ENCODE results near the gene DHPS.
"Not testable (repeated sequence)": the region's sequence is repeated elsewhere in the genome, so short reads cannot be mapped to it uniquely, and the experiment has no call there.

Gene DHPS

DNA sequence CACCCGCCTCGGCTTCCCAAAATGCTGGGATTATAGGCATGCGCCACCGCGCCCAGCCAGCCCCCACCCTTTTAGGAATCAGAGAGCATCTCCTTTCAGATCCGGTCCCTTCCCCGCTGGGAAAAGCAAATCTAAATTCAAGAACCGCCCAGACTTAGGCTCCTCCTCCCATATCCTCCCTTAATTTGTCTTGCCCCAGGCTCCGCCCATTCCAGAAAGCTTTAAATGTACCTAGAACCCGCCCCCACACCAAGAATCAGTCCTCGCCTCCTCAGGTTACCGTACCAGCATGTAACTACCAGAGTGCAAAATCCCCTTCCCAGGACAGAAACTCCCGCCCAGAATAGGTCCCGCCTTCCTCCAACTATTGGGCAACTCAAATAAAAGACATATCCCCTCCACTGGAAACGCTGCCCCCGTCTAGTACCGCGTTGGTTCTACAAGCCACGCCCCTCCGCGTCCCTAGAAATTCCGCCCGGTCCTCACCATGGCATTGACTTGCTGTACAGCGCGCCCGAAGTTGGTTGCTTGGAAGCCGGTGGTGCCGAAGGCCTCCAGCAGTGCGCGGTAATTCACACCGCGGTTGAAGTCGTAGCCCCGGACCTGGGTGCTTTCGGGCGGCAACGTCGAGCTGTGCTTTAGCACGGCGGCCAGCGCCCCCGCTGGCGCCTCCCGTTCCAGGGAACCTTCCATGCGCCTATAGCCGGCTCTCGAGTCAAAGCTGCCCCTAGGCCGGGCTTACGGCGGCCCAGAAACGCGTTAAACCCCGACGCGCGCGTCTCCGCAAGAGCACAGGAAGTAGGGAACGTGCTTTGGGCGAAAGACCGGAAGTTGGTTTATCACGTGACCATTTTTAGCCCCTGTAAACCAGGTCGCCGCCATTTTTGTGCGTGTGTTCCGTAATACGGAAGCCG is at the start of gene DHPS:
Gene DHPS (minus strand): TSS at position 807 of the 914 bp plus-strand sequence. CDS start 114 bp downstream, at position 693.
- peak; percentile 89 for DNase-seq

DNA sequence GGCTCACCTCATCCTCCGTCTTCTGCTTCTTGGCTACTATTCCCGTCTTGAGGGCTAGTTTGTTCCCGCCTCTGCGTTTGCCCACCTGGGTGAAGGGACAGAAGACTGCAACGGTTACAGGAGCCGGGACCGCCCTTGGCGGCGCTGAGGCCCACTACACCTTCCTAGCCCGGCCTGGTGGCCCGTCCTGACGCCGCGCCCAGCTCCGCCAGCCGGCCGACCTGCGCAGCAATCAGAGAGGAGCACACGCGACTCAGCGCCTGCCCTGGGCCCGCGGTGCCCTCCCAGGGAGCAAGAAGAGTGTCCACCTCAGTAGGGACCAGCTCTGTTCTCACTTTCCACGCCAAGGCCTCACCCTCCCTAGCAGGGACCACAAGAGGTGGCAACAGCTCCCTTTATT is 49.7 kb upstream of the DHPS start:
- DNase-seq, result no peak

DNA sequence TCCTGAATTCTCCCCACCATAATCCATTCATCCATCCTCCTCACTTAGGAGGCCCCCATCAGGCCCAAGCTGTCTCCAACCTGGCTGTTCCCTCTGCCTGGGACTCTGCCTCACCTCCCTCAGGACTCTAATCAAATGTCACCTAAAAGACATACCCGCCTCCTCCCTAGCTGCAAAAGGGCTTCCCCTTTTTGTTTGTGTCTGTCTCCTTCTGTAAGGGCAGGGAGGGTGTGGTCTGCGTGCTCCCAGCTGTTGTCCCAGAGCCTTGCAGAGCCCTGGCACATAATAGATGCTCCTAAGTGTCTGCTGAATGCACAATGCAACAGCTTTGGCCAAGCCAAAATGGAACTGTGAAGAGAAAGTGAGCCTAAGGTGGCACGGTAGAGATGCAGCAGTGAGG is 48.4 kb upstream of the DHPS start:
- no peak for DNase-seq

DNA sequence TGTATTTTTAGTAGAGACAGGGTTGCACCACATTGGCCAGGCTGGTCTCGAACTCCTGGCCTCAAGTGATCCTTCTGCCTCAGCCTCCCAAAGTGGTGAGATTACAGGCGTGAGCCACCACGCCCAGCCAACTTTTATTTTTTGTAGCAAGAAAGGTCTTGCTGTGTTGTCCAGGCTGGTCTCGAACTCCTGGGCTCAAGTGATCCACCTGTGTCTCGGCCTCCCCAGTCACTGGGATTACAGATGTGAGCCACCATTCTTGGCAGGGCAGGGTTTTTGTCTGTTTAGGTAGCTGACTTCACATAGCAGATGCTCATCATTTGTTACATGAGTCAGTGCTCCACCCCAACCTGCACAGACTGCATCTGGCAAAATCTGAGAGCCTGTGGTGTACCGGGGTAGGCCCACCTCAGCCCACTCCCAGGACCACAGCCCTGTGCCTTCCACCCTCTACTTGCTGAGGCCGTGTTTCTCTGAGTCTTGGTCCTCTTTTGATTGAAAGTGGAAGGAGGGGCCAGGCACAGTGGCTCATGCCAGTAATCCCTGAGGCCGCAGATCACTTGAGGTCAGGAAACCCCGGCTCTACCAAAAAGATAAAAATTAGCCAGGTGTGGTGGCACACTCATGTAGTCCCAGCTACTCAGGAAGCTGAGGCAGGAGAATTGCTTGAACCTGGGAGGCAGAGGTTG is 46.2 kb upstream of the DHPS start:
- DNase-seq, result no peak

DNA sequence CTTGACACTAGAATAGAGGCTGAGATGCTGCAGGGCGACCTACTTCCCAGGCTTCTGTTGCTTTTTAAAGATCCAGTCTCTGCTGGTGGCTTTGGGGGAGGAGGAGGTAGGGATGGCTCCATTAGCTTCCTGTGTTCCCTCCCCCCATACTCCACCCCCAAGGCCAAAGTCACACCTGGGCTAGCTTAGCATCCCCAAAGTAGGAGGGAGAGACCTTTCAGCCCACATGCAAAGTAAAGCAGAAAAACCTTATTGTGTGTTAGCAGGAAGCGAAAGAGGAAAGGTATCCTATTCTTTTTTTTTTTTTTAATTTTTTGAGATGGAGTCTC is 45.3 kb upstream of the DHPS start:
- DNase-seq, result no peak

DNA sequence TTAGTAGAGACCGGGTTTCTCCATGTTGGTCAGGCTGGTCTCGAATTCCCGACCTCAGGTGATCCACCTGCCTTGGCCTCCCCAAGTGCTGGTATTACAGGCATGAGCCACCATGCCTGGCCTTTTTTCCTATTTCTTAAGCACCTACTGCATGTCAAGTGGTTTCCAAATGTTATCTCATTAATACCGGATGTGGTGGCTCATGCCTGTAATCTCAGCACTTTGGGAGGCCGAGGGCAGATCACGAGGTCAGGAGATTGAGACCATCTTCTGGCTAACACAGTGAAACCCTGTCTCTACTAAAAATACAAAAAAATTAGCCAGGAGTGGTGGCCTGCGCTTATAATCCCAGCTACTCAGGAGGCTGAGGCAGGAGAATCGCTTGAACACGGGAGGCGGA is 43.9 kb upstream of the DHPS start:
- not testable (repeated sequence) for DNase-seq

DNA sequence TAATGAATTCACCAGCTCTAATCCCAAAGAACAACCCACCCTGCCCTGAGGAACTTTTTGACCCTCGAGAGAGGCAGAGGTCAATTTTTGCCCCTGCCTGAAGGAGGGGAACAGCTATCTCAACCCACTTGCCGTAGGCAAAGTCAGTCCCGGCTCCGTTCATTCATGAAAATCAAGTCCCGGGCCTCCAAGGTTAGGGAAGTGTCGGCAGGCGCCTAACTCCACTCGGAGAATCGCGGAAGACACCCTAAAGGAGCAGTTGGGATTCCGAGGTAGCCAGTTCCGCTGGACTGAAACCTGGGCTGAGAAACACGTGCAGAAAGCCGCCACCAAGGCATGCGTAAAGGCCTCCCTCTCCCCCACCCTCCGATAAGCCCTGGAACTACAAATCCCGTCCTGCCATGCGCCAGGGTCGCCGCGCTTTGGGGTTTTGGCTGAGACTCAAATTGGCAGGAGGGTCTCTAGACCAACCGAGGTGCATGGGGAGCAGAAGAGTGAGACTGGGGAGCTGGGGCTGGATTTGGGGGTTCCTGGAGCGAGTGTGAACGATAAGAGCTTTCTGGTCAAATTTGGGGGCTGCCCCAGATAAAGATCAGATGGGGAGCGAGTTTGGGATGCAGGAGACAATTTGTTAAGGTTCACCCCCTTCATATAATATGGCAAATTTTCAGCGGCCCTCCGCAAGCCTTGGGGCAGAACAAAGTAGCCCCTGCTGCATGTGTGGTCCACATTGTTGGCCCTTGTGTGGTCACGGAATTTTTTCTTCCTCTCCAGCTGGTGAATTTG is 42.2 kb upstream of the DHPS start, which contains the start of gene TNPO2:
Gene TNPO2 (minus strand): TSS at position 292 of the 786 bp plus-strand sequence. CDS start 2,955 bp downstream, outside the sequence.
- DNase-seq, result no peak

DNA sequence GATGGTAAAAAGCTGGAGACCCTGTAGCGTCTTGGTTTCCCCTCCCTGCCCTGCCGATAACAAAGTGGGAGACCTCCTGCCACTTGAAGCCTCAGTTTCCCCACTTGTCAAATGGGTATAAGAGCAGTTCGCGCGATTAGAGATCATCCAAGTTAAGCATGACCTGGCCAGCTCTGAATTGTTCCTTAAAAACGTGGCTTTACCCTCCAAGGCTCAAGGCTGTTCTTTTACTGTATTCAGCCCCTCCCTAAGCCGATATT is 41.6 kb upstream of the DHPS start:
- no peak for DNase-seq

DNA sequence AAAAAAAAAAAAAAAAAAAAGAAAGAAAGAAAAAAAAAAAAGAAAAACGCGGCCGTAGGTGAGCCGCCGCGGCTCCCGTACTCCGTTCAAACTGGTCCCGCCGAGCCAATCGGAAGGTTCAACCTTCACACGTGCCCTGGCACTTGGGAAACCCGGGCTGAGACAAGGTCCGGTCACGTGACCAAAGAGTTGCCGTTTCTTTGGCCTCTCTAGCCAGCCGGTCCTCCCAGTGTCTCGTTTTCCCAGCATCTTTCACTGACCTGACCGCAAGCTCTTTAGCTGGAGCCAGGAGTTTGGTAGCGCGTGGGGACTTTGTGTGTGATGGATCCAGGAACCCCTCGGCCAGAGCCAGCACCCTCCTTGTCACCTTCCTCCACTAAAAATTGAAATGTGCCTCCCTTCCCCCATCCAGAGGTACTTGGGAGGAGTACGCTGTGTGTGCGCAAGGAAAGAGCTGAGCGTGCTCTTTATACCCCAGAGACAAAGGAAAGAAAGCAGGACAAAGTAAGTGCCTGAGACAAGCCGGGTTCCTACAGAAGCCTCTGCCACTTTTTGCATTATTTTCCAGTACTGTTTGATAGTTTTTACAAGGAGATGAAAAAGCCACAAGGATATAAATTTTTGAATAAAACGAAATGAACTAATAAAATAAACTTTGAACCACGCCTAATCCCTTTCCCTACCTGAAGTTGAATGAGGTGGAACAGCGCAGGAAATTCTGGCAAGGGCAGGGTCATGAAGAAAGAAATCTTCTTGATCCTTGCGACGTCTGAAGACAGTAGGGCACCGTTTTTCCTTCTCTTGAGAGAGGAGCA is 41.1 kb upstream of the DHPS start:
- peak; percentile 96 for DNase-seq

DNA sequence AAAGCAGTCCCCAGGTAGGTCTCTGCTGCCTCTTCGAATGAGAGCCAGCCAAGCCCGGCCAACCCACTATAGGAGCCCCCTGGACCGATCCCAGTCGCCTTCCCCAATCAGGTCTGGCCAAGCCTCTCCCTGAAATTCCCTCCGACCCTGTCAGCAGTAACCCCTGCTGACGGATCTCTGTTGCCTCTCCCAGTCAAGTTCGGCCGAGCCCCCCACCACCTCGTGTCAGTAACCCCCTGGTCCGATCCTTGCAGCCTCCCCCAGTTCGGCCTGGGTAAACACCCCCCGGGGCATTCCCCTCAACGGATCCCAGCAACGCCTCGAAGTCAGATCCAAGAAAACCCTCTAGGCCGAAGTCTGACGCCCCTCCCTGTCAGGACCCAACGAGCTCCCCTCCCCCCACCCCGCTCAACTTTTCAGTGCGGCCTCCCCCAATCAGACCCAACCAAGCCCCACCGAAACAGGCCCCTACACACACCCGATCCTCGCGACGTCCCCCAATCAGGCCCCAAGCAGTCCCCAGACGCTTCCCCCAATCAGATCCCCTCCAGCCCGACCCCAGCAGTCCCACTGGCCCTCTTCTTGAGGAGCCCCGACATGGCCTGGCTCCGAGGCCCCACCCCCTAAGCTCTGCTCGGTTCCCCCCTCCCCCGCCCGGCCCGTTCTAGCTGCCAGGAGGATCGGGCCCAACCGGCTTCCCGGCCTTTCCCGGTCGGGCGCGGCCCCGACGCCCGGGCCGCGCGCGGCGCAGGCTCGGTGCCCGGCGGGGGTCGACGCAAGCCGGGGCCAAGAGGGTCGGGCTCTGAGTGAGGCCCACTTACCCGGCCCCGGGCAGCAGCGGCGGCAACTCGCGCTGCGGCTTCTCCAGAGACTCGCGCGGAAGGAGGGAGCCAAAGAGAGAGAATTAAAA is 40.2 kb upstream of the DHPS start:
- DNase-seq, result no peak

DNA sequence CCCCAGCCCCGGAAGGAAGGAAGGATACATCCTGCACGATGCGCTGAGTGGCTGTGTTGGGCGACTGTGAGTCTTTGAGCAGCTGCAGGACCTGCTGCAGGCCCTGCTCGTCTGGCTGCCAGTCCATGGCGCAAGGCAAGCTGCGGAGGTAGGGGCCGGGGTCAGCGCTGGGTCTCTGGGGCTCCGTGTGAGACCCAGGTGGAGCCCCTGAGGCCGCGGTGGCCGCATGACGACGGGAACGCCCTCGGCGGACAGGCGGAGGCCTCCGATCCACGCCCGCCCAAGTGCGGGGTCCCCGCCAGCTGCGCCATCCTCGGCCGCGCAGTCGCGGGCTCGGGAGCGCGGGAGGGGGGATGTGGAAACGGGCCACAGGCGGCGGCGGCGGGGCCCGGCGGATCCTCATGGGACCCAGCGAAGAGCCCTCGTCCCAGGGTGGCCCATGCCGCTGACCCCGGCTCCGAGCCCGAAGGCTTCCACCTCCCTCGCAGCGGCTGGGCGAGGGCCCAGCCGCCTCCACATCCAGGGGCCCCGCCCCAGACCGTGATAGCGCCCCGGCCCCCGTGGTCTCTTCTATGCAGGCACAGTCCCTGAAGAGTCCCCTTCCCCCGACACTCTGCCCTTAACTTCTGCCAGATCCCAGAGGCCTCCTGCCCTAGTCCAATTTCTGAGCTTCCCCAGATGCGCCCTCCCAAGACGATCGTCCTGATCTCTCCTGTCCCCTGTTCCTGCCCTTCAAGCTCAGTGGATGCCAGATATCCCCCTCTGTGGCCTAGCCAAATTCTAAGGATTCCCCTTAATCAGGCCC is 39.4 kb upstream of the DHPS start:
- DNase-seq, result no peak

DNA sequence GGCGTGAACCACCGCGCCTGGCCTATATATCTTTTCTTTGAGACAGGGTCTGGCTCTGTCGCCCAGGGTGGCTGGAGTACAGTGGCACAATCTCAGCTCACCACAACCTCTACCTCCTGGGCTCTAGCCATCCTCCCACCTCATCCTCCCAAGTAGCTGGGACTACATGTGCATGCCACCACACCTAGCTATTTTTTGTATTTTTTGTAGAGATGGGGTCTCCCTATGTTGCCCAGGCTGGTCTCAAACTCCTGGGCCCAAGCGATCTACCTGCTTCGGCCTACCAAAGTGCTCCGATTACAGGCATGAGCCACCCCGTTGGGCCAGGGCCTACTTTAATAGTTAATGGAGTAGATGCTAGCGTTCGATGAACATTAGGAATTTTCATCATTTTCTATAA is 38.6 kb upstream of the DHPS start:
- no peak for DNase-seq

DNA sequence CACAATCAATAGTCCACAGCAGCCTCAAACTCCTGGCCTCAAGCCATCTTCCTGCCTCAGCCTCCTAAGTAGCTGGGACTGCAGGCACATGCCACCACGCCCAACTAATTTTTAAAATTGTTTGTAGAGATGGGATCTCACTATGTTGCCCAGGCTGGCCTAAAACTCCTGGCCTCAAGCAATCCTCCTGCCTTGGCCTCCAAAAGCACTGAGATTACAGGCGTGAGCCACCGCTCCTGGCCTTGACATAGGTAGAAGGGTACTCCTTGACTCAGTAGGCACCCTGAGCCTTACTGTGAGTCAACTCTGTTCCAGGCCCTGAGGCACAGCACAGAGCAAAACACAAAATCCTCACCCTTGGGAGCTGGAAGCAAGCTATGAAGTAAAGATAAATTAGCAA is 34.2 kb upstream of the DHPS start:
- DNase-seq, result no peak

DNA sequence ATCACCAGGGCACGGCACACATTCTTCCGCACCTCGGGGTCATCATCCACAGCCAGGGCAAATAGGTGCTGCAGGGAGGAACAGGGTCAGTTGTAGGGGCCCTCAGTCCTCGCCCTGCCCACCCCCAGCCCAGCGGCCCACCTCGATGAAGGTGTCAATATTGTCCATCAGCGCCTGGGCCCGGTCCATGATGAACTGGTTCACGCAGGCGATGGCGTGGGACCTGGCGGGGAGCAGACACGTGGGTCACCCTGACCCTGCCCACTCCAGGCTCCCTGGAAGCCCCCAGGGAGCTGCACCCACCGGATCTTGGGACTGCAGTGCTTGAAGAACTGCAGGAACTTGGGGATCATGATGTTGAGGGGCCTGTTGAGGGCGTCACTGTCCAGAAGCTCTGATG is 33.4 kb upstream of the DHPS start:
- DNase-seq, result no peak

DNA sequence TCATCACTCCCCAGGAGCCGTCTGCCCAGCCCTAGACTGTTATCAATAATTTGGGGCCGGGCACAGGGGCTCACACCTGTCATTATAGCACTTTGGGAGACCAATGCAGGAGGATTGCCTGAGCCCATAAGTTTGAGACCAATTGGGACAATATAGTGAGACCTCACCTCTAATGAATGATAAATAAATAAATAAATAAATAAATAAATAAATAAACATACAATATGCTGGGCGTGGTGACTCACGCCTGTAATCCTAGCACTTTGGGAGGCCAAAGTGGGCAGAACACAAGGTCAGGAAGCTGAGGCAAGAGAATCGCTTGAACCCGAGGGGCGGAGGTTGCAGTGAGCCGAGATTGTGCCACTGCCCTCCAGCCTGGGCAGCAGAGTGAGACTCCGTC is 31.6 kb upstream of the DHPS start:
- not testable (repeated sequence) for DNase-seq

DNA sequence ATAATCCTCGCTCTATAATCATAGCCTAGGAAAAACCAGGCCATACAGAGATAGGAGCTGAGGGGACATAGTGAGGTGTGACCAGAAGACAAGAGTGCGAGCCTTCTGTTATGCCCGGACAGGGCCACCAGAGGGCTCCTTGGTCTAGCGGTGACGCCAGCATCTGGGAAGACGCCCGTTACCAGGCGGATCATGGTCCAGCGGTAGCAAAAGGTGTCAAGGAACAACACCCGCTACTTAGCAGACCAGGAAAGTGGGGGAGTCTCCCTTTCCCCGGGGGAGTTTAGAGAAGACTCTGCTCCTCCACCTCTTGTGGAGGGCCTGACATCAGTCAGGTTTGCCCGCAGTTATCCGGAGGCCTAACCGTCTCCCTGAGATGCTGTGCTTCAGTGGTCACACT is 30.4 kb upstream of the DHPS start:
- not testable (repeated sequence) for DNase-seq

DNA sequence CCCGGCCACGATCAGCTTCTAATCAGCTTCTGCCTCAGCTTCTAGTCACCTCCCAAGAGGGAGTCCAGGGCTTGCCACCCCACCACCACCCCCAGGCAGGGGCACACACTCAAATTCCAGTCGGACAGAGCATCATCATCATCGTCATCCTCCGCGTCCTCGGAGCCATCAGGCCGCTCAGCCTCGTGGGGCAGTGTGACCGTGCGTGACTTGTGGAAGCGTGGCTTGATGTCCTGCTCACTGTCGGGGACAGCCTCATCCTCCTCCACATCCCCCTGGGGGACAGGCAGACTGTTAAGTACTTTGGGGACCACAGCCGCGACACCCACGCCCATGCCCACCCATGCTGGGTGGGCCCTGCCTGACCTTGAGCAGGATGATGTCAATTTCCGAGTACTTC is 29.5 kb upstream of the DHPS start:
- DNase-seq, result no peak

DNA sequence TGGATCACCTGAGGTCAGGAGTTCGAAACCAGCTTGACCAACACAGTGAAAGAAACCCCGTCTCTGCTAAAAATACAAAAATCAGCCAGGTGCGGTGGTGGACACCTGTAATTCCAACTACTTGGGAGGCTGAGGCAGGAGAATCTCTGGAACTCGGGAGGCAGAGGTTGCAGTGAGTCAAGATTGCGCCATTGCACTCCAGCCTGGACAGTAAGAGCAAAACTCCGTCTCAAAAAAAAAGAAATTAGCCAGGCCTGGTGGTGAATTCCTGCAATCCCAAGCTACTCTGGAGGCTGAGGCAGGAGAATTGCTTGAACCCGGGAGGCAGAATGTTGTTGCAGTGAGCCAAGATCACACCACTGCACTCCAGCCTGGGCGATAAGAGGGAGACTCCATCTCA is 27.0 kb upstream of the DHPS start:
- DNase-seq, result no peak

DNA sequence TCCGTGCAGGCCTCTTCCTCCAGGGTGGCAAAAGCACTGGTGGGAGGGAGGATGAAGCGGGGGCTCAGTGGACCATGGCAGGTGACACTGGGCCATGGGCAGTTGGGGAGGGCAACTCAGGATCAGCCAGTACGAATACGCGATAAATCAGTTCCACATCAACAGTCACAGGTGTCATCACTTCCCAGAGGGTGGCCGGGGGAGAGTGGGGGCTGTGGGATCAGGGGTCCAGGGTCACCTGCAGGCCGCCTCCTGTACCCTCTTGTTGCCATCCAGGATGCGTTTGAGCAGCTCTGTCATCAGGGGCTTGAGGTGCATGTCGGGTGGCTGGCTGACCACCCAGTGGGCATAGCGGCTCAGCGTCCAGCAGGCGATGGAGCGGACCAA is 24.6 kb upstream of the DHPS start:
- DNase-seq, result no peak

DNA sequence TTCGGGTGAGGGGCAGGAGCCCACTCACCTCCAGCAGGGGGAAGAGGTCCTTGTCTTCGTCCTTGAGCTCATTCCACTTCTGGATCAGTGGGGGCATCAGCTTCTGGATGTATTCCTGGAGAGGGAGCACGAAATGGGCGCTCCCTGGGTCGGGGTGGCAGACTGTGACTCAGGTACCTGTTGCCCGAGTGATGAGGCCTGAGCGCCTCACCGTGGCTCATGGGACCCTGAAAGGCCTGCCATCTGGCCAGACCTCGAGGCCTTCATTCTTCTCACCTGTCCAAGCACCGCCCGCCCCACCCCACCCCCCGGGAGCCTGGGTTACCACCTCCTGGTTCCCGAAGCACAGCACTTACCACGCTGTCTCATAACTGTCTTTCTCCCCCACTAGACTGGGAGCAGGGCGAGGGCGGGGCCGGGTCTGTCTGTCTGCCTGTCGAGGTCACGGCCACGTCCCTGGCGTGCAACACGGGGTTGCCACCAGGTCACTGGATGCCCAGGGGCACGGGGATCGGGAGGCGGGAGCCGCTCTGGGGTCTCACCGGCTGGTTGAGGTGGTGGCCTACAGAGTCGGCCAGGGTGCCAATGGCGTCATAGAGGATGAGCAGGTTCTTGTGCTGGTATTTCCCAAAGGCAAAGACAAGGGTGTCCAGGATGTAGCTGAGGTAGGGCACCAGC is 24.1 kb upstream of the DHPS start:
- no peak for DNase-seq

Measured in NCI-H2107 (cell line).